Activated CD4-positive, alpha-beta T cell treated with anti-CD3 and anti-CD28 coated beads, Interleukin-2, amount 50 U/mL, for 16 hours (primary cell): Measurements from ENCODE around the gene DGKH.
A peak's percentile ranks its signal among the peaks of the same experiment; 100 is the strongest.

Experiments
- DNase-seq: peaks from one replicate; pipeline ENCODE4 v3.0.0-alpha.2; 2020

The DGKH gene

DNA sequence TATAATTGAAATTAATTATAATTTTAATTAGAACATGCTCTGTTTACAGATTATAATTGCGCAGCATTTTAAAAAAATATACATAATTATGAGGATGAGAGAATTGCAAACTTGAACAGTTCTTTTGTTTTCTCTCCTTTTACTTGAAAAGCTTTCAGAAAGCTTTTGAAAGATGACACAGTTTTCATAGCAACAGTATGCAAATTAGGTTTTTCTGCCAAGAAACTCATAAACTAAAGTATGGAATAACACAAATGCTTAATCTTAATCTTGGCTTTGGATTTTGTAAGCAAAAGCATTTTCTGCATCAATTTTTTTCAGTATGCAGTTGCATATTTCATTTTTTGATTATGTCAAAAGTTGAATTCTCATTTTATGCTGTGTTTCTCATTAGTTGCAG, 190.7 kb downstream of the DGKH start:
- DNase-seq: no peak

DNA sequence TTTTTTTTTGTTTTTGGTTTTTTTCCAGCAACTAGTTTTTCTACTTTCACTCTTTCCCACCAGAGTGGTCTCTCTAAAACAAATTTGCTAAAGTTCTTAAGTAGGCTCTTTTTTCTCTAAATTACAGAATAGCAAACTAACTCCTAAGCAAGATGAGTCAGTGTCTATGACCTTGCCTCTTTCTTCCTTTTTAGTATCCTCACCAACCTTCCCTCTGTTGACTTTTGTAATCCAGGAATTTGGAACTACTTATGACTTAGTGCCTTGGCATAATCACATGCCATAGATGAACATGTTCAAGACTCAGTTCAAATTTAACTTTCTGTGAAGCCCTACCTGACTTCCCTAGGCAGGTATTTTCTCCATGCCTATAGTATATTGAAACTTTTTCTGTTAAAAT, 191.2 kb downstream of the DGKH start:
- no peak for DNase-seq

DNA sequence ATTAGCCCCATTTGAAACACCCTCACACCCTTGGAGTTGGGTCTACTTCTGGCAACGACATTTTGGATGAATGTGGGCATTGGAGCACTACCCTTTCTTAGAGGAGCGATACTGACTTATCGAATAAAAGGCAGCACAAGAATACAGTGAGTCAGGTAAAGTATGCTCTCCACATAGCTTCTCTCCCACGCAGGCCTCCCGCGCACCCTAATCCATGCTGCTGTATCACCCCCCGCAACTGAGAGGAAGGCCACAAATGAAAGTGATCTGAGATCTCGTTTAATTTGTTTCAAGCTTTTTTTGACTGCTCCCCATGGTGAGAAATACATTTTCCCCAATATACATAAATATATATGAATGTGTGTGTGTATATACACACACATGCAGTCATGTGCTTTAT, 198.1 kb downstream of the DGKH start:
- DNase-seq: no peak

DNA sequence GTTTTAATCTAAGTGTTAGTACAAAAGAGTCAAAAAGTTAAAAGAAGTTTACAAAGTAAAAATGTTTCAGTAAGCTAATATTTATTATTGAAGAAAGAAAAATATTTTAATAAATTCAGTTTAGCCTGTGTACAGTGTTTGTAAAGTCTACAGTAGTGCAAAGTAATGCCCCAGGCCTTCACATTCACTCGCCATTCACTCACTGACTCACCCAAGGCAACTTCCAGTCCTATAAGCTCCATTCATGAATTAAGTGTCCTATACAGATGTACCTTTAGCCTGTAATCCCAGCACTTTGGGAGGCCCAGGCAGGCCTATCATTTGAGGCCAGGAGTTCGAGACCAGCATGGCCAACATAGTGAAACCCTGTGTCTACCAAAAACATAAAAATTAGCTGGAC, 199.4 kb downstream of the DGKH start:
- no peak for DNase-seq

DNA sequence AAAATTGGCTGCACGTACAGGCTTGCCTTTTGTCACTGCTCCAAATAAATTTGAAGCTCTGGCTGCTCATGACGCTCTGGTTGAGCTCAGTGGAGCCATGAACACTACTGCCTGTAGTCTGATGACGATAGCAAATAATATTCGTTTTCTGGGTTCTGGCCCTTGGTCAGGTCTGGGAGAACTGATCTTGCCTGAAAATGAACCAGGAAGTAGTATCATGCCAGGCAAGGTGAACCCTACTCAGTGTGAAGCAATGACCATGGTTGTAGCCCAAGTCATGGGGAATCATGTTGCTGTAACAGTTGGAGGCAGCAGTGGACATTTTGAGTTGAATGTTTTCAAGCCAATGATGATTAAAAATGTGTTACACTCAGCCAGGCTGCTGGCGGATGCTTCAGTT, 207.4 kb downstream of the DGKH start:
- DNase-seq: no peak

DNA sequence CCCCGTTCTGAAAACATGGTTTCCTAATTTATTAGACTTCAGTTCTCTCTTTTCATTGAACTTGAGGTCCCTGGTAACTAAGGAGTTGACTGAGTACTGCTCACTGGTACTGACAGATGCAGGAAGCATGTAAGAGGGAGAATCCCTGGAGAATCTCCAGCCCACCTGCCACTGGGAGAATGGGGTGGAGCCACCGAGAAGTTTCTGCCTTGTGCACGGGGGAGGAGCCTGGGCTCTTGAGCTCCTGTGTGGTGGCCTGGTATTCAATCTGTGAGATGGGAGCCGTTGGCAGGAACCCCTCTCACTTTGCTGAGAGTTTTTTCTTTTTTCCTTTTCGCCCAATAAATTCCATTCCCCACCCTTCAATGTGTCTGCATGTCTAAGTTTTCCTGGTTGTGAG, 210.3 kb downstream of the DGKH start:
- no peak for DNase-seq

DNA sequence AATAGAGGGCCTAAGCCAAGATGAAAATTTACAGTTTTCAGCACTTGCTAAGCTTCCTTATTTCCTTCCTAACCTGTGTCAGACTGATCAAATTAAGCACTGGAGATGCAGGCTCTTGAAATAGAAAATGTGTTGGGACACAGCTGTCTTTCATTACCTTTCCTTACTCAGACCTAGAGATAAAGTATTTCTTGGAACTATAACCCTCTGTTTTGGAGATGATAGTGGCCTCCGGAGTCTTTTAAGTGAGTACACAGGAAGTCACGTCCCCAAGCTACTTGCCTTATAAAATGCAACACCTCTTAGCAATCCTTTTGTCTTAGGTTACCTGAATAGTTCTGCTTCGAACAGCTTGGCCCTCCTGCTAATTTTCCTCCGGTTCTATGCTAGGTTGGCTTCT, 211.1 kb downstream of the DGKH start:
- no peak for DNase-seq

DNA sequence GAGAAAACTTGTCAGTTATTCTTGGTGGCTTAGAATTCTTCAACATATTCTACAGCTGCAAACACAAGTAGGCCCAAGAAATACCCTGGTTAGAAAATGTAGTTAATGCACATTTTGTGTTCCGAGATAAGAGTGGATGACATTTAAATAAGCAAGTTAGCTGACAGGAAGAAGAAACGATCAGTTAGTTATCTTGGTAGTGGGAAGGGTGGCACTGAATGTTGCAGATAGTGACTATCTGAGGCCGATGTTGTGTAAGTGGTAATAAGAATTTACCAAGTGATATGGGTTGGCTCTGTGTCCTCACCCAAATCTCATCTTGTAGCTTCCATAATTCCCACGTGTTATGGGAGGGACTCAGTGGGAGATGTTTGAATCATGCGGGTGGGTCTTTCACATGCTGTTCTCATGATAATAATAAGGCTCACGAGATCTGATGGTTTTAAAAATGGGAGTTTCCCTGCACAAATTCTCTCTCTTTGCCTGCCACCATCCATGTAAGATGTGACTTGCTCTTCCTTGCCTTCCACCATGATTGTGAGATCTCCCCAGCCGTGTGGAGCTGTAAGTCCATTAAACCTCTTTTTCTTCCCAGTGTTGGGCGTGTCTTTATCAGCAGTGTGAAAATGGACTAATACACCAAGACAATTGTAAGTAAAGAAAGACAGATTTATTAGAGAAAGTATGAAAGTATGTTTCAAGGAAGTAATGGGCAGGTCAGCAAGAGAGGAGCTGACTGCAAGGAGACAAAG, 212.6 kb downstream of the DGKH start:
- DNase-seq: no peak

DNA sequence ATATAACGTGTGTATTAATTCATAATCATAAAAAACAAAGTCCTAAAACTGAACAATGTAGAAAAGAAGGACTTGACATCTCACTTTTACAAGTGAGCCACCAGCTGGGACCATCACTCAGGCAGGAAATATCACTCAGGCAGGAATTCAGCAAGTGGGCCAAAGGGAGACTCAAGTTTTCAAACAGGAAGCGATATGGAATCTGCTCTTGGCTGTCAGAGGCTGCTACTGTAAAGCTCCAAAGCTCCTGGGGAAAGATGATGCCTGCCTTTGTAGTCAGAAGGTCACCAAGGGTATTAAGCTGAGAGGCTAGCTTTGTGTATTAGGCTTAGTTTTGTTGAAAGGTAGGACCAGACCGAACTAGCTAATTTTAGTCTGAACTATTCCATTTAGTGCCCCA, 218.0 kb downstream of the DGKH start:
- DNase-seq: no peak

DNA sequence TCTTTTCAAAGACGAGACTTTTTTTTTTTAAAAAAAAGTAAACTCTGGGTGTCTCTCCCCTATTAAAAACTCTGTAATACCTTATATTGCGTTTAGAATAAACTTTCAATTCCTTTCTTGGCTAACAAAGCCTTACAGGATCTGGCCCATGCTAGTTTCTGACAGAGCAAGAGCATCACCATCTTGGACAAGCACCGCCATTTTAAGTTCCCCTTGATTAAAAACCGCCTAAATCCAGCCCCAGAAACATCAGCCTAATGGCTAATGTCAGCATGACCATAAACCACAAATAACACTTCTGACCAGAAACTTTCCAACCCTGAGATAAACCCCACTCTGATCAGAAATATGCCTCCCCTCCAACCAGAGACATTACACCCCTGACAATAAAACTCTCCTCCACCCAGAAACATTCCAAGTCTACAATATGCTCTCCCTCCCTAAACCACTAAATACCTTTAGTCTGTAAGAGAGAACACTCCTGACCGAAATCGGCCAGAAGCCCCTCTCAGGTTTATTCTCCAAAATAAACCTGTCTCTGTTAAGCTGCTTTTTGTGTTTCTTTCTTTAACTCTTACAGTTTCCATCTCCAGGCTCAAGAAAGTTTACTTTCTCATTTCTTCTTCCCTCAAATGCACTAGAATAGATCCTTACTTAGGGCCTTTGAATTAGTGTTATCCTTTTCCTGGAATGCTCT, 221.9 kb downstream of the DGKH start:
- no peak for DNase-seq

DNA sequence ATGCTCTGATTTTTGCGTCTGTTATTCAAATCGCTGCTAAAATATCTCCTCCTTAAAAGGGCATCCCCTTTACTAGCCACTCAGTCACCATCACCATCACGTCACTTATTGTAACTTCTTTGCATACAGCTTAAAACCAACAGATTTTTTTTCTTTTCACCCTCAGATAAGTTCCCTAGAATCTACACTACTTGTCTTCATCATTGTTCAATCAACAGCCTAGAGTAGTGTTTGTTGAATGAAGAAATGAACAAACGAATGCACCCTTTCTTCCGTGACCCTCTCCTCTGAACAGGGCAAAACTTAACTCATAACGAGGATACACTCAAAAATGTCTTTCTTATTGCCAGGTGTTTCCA, 222.4 kb downstream of the DGKH start:
- DNase-seq: no peak

DNA sequence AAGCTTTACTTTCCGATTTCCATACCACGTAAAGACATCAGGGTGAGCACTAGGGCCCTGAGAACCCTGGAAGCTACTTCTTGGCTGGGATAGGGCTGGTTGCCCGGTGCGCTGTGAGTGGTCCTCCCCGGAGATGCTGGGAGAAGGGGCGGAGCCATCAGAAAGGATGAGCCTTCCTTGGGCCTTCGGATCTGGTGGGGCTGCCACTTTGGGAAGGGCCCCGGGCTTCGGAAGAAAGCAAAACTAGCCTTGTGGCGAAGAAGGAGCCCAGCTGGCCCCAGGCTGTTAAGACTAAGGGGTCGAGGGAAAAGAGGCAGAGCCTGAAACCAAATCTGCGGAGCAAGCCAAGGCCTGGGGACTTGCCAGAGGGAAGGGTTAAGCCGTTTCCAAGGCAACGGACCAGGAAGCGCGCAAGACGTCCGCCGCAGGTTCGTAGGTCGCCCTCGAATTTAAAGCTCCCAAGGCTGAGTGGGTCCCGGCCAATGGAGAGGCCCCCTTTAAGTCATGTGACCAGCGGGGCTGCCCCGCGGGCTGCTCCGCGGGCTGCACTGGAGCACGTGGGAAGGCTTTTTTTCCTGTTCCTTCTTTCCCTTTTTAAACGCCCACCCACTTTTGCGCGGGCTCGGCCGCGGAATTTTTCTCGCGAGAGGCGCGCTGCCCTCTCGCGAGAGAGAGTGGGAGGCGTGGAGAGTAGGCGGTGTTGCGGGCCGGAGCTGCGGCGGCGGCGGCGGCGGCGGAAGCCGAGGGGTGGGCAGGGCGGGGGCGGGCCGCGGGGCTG, 223.1 kb downstream of the DGKH start:
- peak; percentile 97 for DNase-seq

DNA sequence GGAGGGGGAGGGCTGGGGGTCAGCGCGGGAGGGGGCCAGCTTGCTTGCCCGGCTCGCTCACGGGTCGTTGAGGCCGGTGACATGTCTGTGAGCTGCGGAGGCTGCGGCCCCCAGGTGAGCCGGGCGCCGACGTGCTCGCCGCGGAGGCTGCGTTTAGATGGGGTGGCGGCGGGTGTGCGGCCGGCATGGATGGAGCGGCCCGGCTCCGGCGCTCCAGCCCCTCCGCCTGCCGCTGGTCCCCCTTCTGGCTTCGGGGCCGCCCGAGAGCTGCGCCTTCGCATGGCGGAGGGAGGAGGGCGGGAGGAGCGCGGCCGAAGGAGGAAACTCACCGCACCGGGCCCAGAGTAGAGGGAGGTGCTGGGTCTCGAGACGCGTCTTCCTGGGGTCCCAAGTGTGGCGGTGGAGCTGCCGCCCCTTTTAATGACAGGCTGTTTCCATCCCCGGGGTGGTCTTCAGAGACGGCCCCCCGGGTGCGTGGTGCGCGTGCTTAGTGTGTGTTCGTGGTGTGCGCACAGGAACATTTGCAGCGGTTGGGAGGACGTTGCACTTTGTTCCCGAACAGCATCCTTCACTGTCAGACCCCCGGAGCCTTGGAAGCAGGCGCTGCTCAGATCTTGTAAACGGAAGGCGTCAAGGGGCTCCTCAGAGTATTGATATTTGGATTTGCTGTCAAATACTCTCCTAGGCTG, 223.8 kb downstream of the DGKH start, which contains the start of gene AKAP11:
Gene AKAP11, plus strand, starts transcription at position 38 of the 689 bp plus-strand sequence. CDS start 14,197 bp downstream, outside the sequence.
- peak; percentile 46 for DNase-seq

DNA sequence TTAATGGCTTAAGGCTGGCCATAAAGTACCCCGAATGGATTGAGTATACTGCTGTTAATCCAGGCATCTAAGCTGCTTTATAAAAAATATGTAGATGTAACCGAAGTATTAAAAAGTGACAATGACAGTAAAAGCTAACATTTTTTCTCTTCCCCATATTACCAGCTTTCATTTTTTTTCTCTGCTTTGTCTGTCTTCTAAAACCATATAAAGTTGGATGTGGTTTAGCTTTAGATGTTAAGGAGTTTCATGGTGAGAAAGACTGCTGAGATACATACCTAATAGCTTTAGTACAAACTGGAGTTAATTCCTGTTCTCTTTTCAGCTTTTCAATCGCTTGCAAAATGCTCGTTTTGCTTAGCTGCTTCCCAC, 224.3 kb downstream of the DGKH start:
- DNase-seq: no peak

DNA sequence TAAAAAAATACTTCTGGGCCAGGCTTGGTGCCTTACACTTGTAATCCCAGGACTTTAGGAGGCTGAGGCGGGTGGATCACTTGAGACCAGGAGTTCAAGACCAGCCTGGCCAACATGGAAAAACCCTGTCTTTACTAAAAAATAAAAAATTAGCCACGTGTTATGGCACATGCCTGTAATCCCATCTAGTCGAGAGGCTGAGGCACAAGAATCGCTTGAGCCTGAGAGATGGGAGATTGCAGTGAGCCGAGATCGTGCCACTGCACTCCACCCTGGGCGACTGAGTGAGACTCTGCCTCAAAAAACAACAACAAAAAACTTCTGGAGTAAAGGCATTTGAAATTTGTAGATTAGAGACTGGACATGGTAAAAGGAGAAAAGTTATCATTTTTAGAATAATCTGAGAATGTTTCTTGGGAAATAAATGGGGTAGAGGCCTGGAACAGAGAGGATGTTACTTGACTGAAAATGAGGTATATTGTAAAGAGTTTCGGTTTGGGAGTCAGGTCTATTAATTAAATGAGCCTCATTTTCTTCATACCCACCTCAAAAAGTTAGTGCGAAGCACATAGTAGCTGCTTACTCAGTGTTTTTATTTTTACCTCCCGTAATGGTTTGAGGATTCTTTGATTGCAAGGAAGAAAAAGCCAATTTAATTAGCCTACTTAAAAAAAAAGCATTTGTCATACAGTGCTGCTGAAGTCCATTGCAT, 226.1 kb downstream of the DGKH start:
- no peak for DNase-seq

DNA sequence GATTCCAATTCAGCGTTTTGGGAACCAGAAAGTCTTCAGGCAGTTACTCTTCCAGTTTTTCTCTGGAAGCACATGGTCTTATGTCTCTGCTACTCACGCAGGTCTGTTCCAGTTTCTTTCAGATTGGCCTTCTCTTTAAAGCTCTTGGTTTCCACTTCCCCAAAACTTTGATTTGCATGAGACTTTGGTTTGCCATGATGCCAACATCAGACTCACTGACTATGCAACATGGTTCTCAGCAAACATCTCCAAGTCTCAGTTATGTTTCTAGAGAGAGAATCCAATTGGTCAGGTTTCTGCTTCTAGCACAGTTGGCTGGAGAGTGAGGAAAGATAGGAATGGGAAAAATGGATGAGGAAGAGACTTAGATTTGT, 226.6 kb downstream of the DGKH start:
- peak; percentile 23 for DNase-seq

DNA sequence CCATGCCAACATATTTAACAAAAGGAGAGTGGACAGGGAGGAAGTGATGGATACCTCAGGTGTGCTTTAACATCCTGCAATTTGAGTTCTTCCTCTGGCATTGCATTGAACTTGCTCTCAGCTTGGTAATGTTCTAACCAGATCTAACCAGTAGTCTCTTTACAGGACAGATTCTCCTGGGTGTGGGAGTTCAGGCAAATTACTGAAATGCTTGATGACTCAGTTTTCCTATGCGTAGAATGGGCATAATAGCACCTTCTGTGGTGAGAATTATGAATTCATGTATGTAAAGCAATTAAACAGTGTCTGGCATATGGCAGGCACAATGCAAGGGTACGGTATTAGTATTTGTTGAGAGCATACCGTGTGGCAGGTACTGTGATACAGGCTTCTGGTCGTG, 227.1 kb downstream of the DGKH start:
- peak; percentile 65 for DNase-seq

DNA sequence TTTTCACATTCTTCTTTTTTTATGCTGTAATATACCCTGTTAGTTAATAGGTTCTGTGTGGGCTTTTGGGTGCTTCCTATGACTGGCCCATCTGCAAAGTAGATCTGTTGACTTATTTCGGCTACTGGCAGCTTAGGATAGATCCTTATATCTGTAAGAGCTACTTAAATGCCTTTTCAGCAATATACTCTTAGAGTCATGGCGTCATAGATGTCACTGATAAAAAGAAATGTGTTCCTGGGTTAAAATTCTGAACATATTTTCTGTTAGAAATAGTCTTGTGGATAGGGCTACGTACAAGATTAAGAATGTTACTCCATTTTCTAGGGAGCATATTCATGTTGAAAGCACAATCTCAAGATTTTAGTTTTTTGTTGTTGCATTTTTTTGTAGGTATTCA, 228.2 kb downstream of the DGKH start:
- peak; percentile 9 for DNase-seq

DNA sequence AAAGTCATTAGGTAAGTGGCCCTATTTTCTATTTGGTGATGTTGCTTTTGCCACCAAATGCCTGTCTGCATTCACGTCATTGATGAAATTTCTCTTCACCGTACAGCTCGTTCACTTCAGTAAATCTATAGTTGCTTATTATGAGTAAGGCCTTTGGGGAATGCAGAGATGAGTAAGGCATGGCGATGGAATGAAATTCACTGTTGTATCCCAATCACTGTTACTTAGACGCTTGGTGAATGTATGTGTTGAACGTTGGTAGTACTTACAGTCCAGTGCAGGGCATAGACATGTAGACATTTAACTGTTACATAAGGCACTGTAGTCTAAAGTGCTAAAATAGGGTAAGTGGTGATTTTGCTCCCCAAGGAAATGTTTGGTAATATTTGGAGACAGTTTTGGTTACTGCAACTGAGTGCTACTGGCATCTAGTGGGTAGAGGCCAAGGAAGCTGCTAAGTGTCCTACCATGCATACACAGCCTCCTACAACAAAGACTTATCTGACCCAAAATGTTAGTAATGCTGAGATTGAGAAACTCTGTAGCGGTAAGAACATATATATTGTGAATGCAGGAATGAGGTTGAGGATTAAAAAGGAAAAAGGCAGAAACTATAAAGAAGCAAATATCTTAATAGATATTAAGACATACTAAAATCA, 229.3 kb downstream of the DGKH start:
- peak; percentile 47 for DNase-seq

DNA sequence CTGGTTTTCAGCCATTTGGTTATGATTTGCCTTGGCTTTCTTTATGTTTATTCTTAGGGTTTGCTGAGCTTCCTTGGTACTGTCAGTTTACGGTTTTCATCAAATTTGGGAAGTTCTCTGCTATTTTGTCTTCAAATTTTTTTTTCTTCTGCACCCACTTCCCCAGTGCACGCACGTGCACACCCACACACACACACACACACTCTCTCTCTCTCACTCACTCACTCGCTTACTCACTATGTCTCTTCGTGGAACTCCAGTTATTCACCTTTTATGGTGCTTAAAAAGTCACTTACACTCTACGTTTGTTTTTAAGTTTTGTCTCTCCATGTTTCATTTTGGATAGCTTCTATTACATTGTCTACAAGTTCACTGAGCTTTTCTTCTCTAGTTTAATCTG, 230.6 kb downstream of the DGKH start:
- DNase-seq: peak; percentile 34

DNA sequence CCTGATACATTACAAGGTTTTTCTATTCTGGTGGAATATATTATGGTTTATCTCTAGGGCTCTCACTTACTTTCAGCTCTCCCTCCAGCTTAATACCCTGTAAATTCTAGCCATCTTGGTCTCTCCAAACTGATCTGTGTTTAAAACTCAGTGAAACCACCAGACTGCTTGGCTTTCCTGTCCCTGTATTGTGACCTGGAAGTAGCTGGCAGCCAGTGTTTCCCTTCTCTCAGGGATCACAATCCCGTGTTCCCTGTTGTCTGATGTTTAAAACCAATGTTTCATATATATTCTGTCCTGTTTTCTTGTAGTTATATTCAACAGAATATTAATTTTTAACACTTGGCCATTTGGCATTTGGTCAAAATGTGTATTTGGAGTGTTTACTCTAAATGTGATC, 231.5 kb downstream of the DGKH start:
- no peak for DNase-seq

DNA sequence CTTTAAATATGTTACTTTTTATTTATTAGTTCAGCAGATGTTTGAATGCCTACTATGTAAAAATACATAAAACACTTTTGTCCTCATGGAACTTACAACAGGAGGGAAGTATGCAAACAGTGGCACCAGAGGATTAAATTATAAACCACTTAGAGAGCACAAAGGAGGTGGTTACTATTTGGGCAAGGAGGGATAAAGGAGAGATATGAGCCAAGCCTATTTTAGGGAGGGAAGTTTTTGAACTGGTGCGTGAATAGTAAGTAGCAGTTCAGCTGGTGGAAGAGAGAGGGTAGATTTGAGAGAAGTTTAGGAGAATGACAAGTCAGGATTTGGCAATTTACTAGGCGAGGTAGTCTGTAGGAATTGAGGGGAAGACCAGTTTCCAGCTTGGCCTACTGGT, 232.1 kb downstream of the DGKH start:
- no peak for DNase-seq
